HepG2 (cell line): ENCODE results near the gene CHCHD6. TPM values are rescaled to one million over a fixed set of nuclear protein-coding genes. Genes with fewer than 3 reads are reported as not detected.
A peak's percentile ranks its signal among the peaks of the same experiment; 100 is the strongest.

Source experiments
- AKNA ChIP-seq: sonication (generic); formaldehyde crosslinking; IDR thresholded peaks from 2 replicates; pipeline ENCODE4 v1.4.0; 2020; ENCODE audit warnings: missing genetic modification reagents, borderline replicate concordance
- ATF6 ChIP-seq: sonication (generic); formaldehyde crosslinking; conservative IDR thresholded peaks from 2 replicates; pipeline ENCODE4 v1.4.0; 2020; ENCODE audit warnings: missing genetic modification reagents
- CEBPZ ChIP-seq: IDR thresholded peaks from 2 replicates; pipeline ENCODE4 v1.6.1; 2012; ENCODE audit warnings: low read length, improper control_type of control experiment
- DPF2 ChIP-seq: sonication (generic); formaldehyde crosslinking; IDR thresholded peaks from 2 replicates; pipeline ENCODE4 v1.4.0; 2020; ENCODE audit warnings: mild to moderate bottlenecking, low read depth, missing genetic modification reagents, borderline replicate concordance
- EED ChIP-seq: sonication (generic); formaldehyde crosslinking; IDR thresholded peaks from 2 replicates; pipeline ENCODE4 v1.5.0; 2020; ENCODE audit warnings: mild to moderate bottlenecking, missing genetic modification reagents
- GFI1 ChIP-seq: sonication (generic); formaldehyde crosslinking; IDR thresholded peaks from 2 replicates; pipeline ENCODE4 v1.5.0; 2020; ENCODE audit warnings: missing genetic modification reagents, mild to moderate bottlenecking, borderline replicate concordance
- HNRNPL ChIP-seq: fragments of 200-400 bp; formaldehyde crosslinking; IDR thresholded peaks from 2 replicates; pipeline ENCODE4 v1.6.1; 2017; ENCODE audit warnings: mild to moderate bottlenecking, low read depth, low read length
- LBX2 ChIP-seq: sonication (generic); formaldehyde crosslinking; IDR thresholded peaks from 2 replicates; pipeline ENCODE4 v1.5.0; 2020; ENCODE audit warnings: missing genetic modification reagents, mild to moderate bottlenecking, borderline replicate concordance
- NCOR1 ChIP-seq: fragments of 200-600 bp; sonication (generic); IDR thresholded peaks from 2 replicates; pipeline ENCODE4 v1.7.0; 2017; ENCODE audit warnings: antibody characterized with exemption, low read length, borderline replicate concordance
- PPARG ChIP-seq: conservative IDR thresholded peaks from 2 replicates; pipeline ENCODE4 v1.6.1; 2016; ENCODE audit warnings: missing biosample characterization, missing genetic modification reagents
- TBP ChIP-seq: sonication (generic); formaldehyde crosslinking; IDR thresholded peaks from 2 replicates; pipeline ENCODE4 v1.5.0; 2020; ENCODE audit warnings: missing genetic modification reagents
- TBX3 ChIP-seq: fragments of 450-650 bp; IDR thresholded peaks from 2 replicates; pipeline ENCODE4 v1.6.1; 2017; ENCODE audit warnings: antibody characterized with exemption, mild to moderate bottlenecking, inconsistent platforms, borderline replicate concordance
- ZBTB37 ChIP-seq: sonication (generic); formaldehyde crosslinking; IDR thresholded peaks from 2 replicates; pipeline ENCODE4 v1.4.0; 2020; ENCODE audit warnings: mild to moderate bottlenecking, missing genetic modification reagents
- ZBTB38 ChIP-seq: sonication (generic); formaldehyde crosslinking; IDR thresholded peaks from 2 replicates; pipeline ENCODE4 v1.5.1; 2020; ENCODE audit warnings: mild to moderate bottlenecking, missing genetic modification reagents
- ZSCAN21 ChIP-seq: sonication (generic); formaldehyde crosslinking; IDR thresholded peaks from 2 replicates; pipeline ENCODE4 v1.8.0; 2022; ENCODE audit warnings: mild to moderate bottlenecking, missing genetic modification reagents, moderate library complexity, borderline replicate concordance
- polyA plus RNA-seq, 8 experiments: library from polyadenylated mRNA; depleted of rRNA in 3 of 8; stranded (reverse) in 7 of 8; unstranded in 1 of 8; fragments of >200 nt; fragmentation: Illumina TruSeq in 4 of 8; extraction: Trizol in 4 of 8; gene quantifications; 2 replicates each; pipeline versions ENCODE4 v1.2.1 to v1.2.3, GENCODE V29; 2011 to 2016; ENCODE audit warnings: low read depth in 4 of 8, missing spikeins in 1 of 8, mixed read lengths in 1 of 8; ENCODE audit not compliant: insufficient read depth in 1 of 8
- total RNA-seq, 5 experiments: library from RNA; depleted of rRNA; stranded (reverse); fragments of >200 nt; fragmentation: Illumina TruSeq; extraction: Trizol; gene quantifications; 2 replicates each; pipeline ENCODE4 v1.2.3, GENCODE V29; 2016; ENCODE audit warnings: low read depth in 1 of 5

CHCHD6 gene
- total and polyA plus RNA-seq, 2 of the 13 experiments (the other 11 are each of a cell fraction or from before 2014, with no cell fraction given) = 20.3 to 20.8 TPM

- TF ChIP-seq AKNA (CRISPR knock-in tag) (no peak), NCOR1 (no peak), ZBTB38 (CRISPR knock-in tag) (no peak), PPARG (no peak), EED (CRISPR knock-in tag) (no peak; the same call in 1 of the 2 replicates), ZBTB37 (CRISPR knock-in tag) (no peak), DPF2 (CRISPR knock-in tag) (no peak), CEBPZ (no peak), GFI1 (no peak; the same call in 1 of the 2 replicates), TBX3 (no peak), LBX2 (CRISPR knock-in tag) (0 out of 2 replicates have a peak, but pooled peaks have one; percentile 82), ATF6 (CRISPR knock-in tag) (no peak), ZSCAN21 (peak; percentile 72), HNRNPL (no peak), TBP (CRISPR knock-in tag) (no peak)
Measured at GRCh38 chr3:126654571-126655383, 49.3 kb upstream of the CHCHD6 start, which contains the start of gene TXNRD3 (continued).
